NCI-H510A treated with DMSO at 0.1 percent for 48 hours (cell line): Measurements from ENCODE around the gene KCNK13.
"Not testable (repeated sequence)": the region's sequence is repeated elsewhere in the genome, so short reads cannot be mapped to it uniquely, and the experiment has no call there.

Experiments used
- DNase-seq: peaks from one replicate; lab custom pipeline; 2025; lab: John Stamatoyannopoulos, UW

KCNK13 gene

GRCh38 chr14:90060965-90061684 lies 669 bp upstream of the KCNK13 start:
- DNase-seq: no peak

DNA sequence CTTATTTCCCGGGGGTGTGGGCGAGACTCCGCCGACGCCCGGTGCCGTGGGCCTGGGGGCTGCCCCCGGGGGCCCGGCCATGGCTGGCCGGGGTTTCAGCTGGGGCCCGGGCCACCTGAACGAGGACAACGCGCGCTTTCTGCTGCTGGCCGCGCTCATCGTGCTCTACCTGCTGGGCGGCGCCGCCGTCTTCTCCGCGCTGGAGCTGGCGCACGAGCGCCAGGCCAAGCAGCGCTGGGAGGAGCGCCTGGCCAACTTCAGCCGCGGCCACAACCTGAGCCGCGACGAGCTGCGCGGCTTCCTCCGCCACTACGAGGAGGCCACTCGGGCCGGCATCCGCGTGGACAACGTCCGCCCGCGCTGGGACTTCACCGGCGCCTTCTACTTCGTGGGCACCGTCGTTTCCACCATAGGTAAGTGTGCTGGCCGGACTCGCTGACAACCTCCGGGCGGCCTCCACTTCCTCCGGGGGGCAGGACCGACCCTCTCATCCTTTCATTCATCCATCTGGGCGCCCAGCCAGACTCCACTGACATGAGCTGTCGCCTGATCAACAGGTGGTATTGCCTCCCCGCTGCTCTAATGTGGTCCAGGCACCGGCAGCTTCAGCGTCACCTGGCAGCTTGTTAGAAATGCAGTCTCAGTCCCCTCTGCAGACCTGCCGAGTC lies 467 bp downstream of the KCNK13 start:
- peak; percentile 25 for DNase-seq

GRCh38 chr14:90062822-90063539 lies 1.2 kb downstream of the KCNK13 start:
- no peak for DNase-seq

GRCh38 chr14:90072350-90072749 lies 10.6 kb downstream of the KCNK13 start:
- no peak for DNase-seq

- DNase-seq: no peak
These were observed 17.8 kb downstream of the KCNK13 start for GRCh38 chr14:90079576-90079975.

DNA sequence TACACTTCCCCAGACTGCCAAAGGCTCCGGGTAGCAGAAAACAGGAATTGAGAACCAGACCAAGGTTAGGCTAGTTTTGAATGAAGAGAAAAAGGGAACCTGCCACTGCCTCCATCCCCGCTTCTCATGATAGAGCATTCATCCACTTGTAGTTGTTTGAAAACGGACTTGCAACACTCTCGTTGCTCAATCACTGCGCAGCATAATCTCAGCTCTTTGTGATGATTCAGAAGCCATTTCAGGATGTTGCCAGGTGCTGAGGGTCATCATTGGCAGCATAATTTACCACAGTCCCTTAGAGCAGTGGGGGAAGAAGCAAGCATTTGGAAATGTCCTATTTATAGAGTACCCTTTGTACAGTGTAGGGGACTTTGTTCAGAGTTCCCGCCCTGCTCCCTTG lies 25.6 kb downstream of the KCNK13 start:
- no peak for DNase-seq

DNA sequence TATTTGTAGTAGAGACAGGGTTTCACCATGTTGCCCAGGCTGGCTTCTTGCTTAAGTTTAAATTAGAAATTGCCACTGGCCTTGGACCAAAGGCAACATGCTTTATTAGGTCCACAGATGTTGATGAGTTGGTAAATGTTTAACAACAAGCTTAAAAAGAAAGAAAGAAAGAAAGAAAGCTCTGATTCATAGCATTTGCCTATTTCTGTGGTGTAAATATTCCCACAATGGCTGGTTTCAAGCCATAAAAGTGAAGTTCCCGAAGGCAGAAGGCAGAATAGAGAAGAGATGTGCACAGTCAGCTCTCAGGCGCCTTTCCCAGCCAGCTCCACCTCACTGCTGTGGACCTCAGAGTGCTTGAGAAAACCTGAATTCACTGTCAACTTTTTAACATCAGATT lies 26.4 kb downstream of the KCNK13 start:
- no peak for DNase-seq

GRCh38 chr14:90089486-90089885 lies 27.7 kb downstream of the KCNK13 start:
- DNase-seq: not testable (repeated sequence)

GRCh38 chr14:90091393-90091792 lies 29.6 kb downstream of the KCNK13 start:
- no peak for DNase-seq

GRCh38 chr14:90093942-90094595 lies 32.3 kb downstream of the KCNK13 start:
- peak; percentile 32 for DNase-seq

DNA sequence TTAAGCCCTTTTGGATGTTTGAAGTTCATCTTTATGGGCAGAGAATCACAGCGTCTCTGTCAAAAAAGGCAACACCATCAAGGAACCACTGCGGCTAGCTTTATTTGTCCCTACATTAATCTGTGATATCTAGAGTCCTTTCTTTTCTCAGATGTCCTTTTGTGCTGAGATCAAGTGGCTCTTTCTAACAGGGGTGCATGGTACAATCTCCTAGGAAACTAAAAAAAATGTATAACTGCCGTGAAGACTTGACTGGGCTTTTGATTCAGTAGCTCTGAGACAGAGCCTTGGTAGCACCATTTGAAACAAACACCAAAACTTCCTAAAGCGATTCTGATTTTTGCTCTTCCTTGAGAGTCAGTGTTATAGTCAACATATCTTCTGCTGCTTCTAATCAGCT lies 33.3 kb downstream of the KCNK13 start:
- no peak for DNase-seq

- no peak for DNase-seq
These were observed 34.8 kb downstream of the KCNK13 start for GRCh38 chr14:90096566-90096965.

- DNase-seq: no peak
These were observed 42.0 kb downstream of the KCNK13 start for GRCh38 chr14:90103808-90104207.

GRCh38 chr14:90105756-90106155 lies 44.0 kb downstream of the KCNK13 start:
- DNase-seq: no peak

DNA sequence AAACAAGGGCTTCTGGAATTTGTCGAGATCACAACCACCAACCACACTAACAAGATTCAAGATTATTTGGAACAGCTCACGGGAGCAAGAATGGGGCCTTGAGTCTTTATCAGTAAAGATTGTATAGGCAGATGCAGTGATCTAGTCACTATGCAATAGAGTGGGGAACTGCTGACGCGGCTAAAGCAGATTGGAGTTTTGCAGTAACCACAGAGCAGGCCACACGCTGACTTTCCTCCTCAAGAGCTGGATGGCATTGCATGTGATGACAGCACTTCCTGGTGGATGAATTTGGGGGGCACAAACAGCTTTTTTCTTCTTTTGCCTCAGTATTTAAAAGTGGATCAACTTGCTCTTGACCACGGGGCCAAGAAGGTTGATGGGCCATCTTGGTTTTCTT lies 46.0 kb downstream of the KCNK13 start:
- DNase-seq: no peak

- peak; percentile 17 for DNase-seq
These were observed 48.1 kb downstream of the KCNK13 start for GRCh38 chr14:90109858-90110257.

DNA sequence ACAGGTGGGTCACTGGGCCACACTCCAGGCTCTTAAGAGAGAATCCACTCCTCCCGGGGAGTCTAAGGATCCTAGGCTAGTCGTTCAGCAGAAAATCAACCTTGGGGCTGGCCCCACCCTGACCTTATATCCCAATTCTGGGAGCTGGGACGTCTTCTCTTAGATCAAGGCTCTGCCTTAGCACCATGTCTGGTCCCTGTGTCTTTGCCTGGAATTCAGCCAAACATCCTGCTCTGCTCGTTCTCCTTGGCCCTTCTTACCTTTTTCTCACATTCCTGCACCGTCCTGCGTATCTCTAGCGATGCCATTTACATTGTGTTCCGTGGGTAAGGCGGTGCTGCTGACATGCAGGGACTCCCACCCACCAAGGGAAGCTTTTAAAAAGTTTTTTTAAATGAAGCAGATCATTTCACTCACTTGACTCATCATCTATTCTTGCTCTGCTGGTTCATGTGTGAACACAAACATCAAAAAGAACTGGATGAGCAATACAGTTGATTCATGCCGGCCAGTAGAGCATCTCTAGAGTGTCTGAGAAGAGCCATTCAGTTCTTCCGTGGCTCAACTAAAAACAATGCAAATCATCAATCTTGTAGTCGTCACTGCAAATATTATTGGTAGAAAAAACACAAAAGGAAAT lies 50.2 kb downstream of the KCNK13 start:
- DNase-seq: no peak

GRCh38 chr14:90114554-90114953 lies 52.8 kb downstream of the KCNK13 start:
- DNase-seq: no peak

DNA sequence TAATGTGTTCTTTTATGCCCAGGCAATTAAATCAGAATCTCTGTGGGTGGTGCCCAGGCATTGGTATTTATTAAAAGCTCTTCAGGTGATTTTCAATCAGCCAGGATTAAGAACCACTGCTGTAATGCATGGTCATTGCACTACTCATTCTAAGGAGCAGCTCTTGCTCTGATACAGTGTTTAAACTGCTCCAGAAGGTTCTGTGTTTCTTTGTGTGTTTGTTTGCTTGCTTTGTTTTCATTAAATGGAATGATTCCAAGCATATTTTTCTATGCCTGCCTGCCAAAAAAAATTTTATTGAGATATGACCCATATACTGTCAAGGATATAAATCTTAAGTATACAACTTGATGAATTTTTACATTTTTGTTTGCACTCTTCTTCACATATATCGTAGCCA lies 54.0 kb downstream of the KCNK13 start:
- no peak for DNase-seq

DNA sequence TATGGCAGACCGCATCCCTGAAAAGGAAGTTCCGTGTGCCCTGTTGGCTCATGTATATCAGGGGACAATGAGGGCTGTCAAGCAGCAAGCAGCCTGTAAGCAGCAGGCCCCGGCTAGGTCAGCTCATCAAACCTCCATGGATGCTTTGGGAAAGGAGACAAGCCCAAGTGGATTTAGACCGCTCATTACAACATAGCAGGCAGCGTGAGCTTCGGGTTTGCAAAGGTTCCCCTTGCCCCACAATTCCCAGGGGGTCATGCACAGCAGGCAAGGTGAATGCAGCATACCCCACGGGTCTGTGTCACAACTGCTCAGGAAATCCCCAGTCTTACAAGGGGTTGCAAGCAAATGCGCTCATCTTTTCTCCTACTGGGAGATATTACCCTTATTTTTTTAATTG lies 54.6 kb downstream of the KCNK13 start:
- no peak for DNase-seq

DNA sequence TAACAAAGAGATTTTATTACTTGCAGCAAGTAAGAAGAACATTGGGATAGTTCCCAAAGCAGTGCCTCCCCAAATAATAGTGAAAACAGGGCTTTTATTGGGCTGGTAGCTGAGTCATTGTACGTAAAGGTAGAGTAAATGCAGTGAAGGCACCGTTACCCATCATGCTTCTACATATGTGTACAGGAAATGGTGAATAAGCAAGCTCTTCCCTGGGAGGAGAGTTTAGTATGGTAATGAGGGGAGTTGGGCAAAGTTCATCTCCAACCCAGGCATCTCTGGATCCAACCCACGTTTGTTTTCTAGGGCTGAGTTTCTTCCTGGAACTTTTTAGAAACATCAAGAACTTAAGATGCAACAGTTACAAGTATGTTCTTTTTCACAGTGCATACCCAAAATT lies 56.2 kb downstream of the KCNK13 start:
- no peak for DNase-seq

DNA sequence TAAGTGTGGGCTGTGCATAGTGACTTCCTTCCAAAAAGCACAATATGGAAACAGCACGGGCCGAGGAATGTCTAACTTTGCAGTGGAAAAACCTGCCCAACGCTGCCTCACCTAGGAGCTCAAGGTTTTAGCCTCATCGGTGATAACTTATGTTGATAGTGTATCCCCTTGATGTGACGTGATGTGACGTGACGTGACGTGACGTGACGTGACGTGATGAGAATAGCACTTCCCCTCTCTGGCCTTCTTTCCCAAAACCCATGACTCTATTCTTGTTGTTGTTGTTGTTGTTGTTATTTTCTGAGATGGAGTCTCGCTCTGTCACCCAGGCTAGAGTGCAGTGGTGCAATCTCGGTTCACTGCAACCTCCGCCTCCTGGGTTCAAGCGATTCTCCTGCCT lies 64.5 kb downstream of the KCNK13 start:
- DNase-seq: no peak
